Measurements from ENCODE around the gene STIM2.
"Not testable (repeated sequence)": the region's sequence is repeated elsewhere in the genome, so short reads cannot be mapped to it uniquely, and the experiment has no call there.

The STIM2 gene

DNA sequence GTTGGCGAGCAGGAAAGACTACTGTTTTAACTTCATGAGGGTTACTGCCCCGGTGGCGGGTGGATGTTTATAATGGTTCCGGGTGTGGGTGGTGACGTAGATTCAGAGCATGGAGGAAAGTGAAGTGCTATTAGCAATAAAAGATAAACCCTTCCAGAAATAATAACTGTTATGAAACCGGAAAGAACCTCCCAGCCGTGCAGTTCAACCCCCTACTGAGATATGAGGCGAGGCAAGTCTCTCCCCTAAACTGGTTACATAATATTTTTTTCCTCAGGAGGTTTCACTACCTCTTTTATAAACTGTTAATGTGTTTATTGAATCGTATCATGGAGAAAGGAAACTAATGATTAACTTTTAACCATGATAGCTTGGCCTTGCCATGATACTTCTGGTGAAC lies 33.9 kb upstream of the STIM2 start:
- Histone ChIP-seq H3K27me3 (ENCODE audit: insufficient read depth, poor library complexity, severe bottlenecking) (no peaks in the 10 kb centered on the region), H3K36me3 (ENCODE audit: low read depth) (no peaks in the 10 kb centered on the region), H3K4me1 (ENCODE audit: insufficient read depth, poor library complexity, severe bottlenecking) (no peaks in the 10 kb centered on the region), H3K4me3 (ENCODE audit: severe bottlenecking) (no peak overlapping the region), H3K9me3 (ENCODE audit: severe bottlenecking) (no peaks in the 10 kb centered on the region), H3K27ac (ENCODE audit: poor library complexity, severe bottlenecking) (no peak overlapping the region)
- no peak for DNase-seq (ENCODE audit: low spot score)
- no peak for ATAC-seq (ENCODE audit: low read depth)
- TF ChIP-seq, protein P1, sequence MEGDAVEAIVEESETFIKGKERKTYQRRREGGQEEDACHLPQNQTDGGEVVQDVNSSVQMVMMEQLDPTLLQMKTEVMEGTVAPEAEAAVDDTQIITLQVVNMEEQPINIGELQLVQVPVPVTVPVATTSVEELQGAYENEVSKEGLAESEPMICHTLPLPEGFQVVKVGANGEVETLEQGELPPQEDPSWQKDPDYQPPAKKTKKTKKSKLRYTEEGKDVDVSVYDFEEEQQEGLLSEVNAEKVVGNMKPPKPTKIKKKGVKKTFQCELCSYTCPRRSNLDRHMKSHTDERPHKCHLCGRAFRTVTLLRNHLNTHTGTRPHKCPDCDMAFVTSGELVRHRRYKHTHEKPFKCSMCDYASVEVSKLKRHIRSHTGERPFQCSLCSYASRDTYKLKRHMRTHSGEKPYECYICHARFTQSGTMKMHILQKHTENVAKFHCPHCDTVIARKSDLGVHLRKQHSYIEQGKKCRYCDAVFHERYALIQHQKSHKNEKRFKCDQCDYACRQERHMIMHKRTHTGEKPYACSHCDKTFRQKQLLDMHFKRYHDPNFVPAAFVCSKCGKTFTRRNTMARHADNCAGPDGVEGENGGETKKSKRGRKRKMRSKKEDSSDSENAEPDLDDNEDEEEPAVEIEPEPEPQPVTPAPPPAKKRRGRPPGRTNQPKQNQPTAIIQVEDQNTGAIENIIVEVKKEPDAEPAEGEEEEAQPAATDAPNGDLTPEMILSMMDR (IDR thresholded peaks at IDR 0.05; ENCODE audit: poor library complexity, severe bottlenecking), result no peak

- H3K4me1 ChIP-seq (ENCODE audit: insufficient read depth, poor library complexity, severe bottlenecking); H3K4me3 ChIP-seq (ENCODE audit: severe bottlenecking); H3K9me3 ChIP-seq (ENCODE audit: severe bottlenecking); H3K36me3 ChIP-seq (ENCODE audit: low read depth); H3K27me3 ChIP-seq (ENCODE audit: insufficient read depth, poor library complexity, severe bottlenecking); H3K27ac ChIP-seq (ENCODE audit: poor library complexity, severe bottlenecking); DNase-seq (ENCODE audit: low spot score); ATAC-seq (ENCODE audit: low read depth): not testable (repeated sequence)
Measured at GRCh38 chr4:26827336-26827735, 33.3 kb upstream of the STIM2 start.

DNA sequence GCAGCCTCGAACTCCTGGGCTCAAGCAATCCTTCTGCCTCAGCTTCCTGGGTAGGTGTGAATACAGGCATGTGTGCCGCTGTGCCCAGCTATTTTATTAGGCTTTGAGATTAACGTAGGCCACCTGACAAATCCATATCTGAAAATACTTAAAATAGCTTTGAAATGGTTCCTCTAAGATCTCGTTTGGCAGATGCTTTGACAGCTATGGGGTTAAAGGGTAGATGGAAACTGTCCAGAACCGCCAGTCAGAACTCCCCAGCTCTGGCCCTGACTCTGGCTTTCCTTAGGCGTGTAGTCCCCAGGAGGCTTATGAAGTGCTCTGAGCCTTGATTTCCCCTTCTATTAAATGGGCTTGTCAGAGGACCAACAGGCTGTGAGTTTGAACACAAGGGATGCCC lies 32.8 kb upstream of the STIM2 start:
- Histone ChIP-seq H3K4me1 (ENCODE audit: insufficient read depth, poor library complexity, severe bottlenecking) (no peaks in the 10 kb centered on the region), H3K36me3 (ENCODE audit: low read depth) (no peaks in the 10 kb centered on the region), H3K4me3 (ENCODE audit: severe bottlenecking) (no peak overlapping the region), H3K27me3 (ENCODE audit: insufficient read depth, poor library complexity, severe bottlenecking) (no peaks in the 10 kb centered on the region), H3K27ac (ENCODE audit: poor library complexity, severe bottlenecking) (no peak overlapping the region), H3K9me3 (ENCODE audit: severe bottlenecking) (no peaks in the 10 kb centered on the region)
- ATAC-seq (ENCODE audit: low read depth) (no peak), DNase-seq (ENCODE audit: low spot score) (no peak)
- TF ChIP-seq, protein P1 (IDR thresholded peaks at IDR 0.05; ENCODE audit: poor library complexity, severe bottlenecking), result no peak

DNA sequence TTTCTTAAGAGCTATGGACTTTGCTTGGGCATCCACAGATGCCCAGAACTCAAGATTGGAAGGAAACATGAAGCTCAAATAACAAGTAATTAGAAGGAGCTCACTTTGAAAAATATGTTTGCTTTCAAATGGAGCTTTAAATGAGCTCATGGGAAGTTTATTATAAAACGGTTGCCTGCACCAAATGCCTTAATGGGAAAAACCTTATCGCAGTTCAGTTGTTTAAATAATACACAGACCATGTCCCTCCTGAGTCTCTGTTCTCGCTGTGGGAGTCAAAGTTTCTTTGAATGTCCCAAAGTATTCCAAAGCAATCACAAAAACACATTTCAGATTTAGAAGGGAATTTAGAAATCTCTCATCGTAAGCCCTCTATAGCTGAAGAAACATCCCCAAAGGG lies 31.6 kb upstream of the STIM2 start:
- TF ChIP-seq, protein P1 (IDR thresholded peaks at IDR 0.05; ENCODE audit: poor library complexity, severe bottlenecking), result no peak
- no peaks in the 10 kb centered on the region for H3K9me3 ChIP-seq (ENCODE audit: severe bottlenecking)
- no peak for ATAC-seq (ENCODE audit: low read depth)
- H3K36me3 ChIP-seq (ENCODE audit: low read depth), result no peaks in the 10 kb centered on the region
- no peaks in the 10 kb centered on the region for H3K4me1 ChIP-seq (ENCODE audit: insufficient read depth, poor library complexity, severe bottlenecking)
- no peak overlapping the region for H3K4me3 ChIP-seq (ENCODE audit: severe bottlenecking)
- H3K27ac ChIP-seq (ENCODE audit: poor library complexity, severe bottlenecking), result no peak overlapping the region
- DNase-seq (ENCODE audit: low spot score), result no peak
- no peaks in the 10 kb centered on the region for H3K27me3 ChIP-seq (ENCODE audit: insufficient read depth, poor library complexity, severe bottlenecking)

- H3K27ac ChIP-seq (ENCODE audit: poor library complexity, severe bottlenecking), result no peak overlapping the region
- ATAC-seq (ENCODE audit: low read depth), result no peak
- TF ChIP-seq, protein P1 (IDR thresholded peaks at IDR 0.05; ENCODE audit: poor library complexity, severe bottlenecking), result no peak
- H3K4me1 ChIP-seq (ENCODE audit: insufficient read depth, poor library complexity, severe bottlenecking), result no peaks in the 10 kb centered on the region
- H3K27me3 ChIP-seq (ENCODE audit: insufficient read depth, poor library complexity, severe bottlenecking), result no peaks in the 10 kb centered on the region
- no peak for DNase-seq (ENCODE audit: low spot score)
- no peak overlapping the region for H3K4me3 ChIP-seq (ENCODE audit: severe bottlenecking)
- no peaks in the 10 kb centered on the region for H3K9me3 ChIP-seq (ENCODE audit: severe bottlenecking)
- H3K36me3 ChIP-seq (ENCODE audit: low read depth), result no peaks in the 10 kb centered on the region
Measured at GRCh38 chr4:26830033-26830432, 30.6 kb upstream of the STIM2 start.
